GM11168 (cell line): ENCODE measurements around the gene U2AF2.

Experiments used
- in situ Hi-C: fragments of 300-500 bp; cut with MboI; formaldehyde crosslinking; loops from one replicate; pipeline ENCODE4 v1.12.0; 2022; ENCODE audit warnings: low sequenced_read_pairs; ENCODE audit not compliant: unreplicated experiment

Gene U2AF2

GRCh38 chr19:55687281-55688201 is 32.7 kb downstream of the U2AF2 start:
- in situ Hi-C loops, result no loop called here

GRCh38 chr19:55688422-55689218 is 33.8 kb downstream of the U2AF2 start:
- in situ Hi-C loops, result no loop called here

- in situ Hi-C loops, result no loop called here
Measured at GRCh38 chr19:55689411-55690108, 34.7 kb downstream of the U2AF2 start.

GRCh38 chr19:55690109-55690768 is 35.4 kb downstream of the U2AF2 start:
- in situ Hi-C loops, result no loop called here

- in situ Hi-C loops, result no loop called here
Measured at GRCh38 chr19:55690769-55691545, 36.1 kb downstream of the U2AF2 start.

GRCh38 chr19:55691561-55692481 is 37.0 kb downstream of the U2AF2 start:
- in situ Hi-C loops, result no loop called here

GRCh38 chr19:55692681-55693081 is 37.8 kb downstream of the U2AF2 start:
- in situ Hi-C loops, result no loop called here

GRCh38 chr19:55693336-55693974 is 38.6 kb downstream of the U2AF2 start:
- in situ Hi-C loops, result no loop called here

GRCh38 chr19:55694241-55694655 is 39.4 kb downstream of the U2AF2 start:
- in situ Hi-C loops, result no loop called here

GRCh38 chr19:55694656-55695491 is 40.0 kb downstream of the U2AF2 start:
- in situ Hi-C loops, result no loop called here

- in situ Hi-C loops, result no loop called here
Measured at GRCh38 chr19:55695511-55696290, 40.9 kb downstream of the U2AF2 start.

GRCh38 chr19:55696301-55697068 is 41.6 kb downstream of the U2AF2 start:
- in situ Hi-C loops, result no loop called here

- in situ Hi-C loops, result no loop called here
Measured at GRCh38 chr19:55697069-55697440, 42.2 kb downstream of the U2AF2 start.

- in situ Hi-C loops, result no loop called here
Measured at GRCh38 chr19:55697698-55698097, 42.9 kb downstream of the U2AF2 start.

GRCh38 chr19:55698256-55698655 is 43.4 kb downstream of the U2AF2 start:
- in situ Hi-C loops, result no loop called here

GRCh38 chr19:55699221-55699620 is 44.4 kb downstream of the U2AF2 start:
- in situ Hi-C loops, result no loop called here
